Measurements from ENCODE around the gene GALC.

DNA sequence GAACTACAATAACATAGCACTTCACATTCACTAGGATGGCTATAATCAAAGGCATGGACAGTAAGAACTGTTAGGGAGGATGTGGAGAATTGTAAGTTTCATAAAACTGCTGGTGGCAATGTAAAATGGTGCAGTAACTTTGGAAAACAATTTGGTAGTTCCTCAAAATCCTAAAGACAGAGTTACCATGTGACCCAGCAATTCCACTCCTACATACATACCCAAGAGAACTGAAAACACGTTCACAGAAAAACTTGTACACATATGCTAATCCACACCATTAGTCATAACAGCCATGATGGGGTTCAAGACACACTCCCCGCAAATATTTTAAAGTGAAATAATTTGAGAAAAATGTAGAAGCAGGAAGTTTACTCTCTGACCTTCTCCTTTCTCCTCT is 31.7 kb downstream of the GALC start:
- TF ChIP-seq POLR2AphosphoS5 (IDR thresholded peaks at IDR 0.05; ENCODE audit: low read depth, low read length) (no peak), SIN3A (IDR thresholded peaks at IDR 0.05; ENCODE audit: borderline replicate concordance, insufficient read depth, low read length) (no peak), TAF1 (IDR thresholded peaks at IDR 0.05; ENCODE audit: borderline replicate concordance, insufficient read depth, low read length) (no peak)
- TF ChIP-seq, protein P1, sequence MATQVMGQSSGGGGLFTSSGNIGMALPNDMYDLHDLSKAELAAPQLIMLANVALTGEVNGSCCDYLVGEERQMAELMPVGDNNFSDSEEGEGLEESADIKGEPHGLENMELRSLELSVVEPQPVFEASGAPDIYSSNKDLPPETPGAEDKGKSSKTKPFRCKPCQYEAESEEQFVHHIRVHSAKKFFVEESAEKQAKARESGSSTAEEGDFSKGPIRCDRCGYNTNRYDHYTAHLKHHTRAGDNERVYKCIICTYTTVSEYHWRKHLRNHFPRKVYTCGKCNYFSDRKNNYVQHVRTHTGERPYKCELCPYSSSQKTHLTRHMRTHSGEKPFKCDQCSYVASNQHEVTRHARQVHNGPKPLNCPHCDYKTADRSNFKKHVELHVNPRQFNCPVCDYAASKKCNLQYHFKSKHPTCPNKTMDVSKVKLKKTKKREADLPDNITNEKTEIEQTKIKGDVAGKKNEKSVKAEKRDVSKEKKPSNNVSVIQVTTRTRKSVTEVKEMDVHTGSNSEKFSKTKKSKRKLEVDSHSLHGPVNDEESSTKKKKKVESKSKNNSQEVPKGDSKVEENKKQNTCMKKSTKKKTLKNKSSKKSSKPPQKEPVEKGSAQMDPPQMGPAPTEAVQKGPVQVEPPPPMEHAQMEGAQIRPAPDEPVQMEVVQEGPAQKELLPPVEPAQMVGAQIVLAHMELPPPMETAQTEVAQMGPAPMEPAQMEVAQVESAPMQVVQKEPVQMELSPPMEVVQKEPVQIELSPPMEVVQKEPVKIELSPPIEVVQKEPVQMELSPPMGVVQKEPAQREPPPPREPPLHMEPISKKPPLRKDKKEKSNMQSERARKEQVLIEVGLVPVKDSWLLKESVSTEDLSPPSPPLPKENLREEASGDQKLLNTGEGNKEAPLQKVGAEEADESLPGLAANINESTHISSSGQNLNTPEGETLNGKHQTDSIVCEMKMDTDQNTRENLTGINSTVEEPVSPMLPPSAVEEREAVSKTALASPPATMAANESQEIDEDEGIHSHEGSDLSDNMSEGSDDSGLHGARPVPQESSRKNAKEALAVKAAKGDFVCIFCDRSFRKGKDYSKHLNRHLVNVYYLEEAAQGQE (IDR thresholded peaks at IDR 0.05; ENCODE audit: insufficient read depth in 1 of 2, low read depth in 2 of 2, low read length in 2 of 2) = no peak
